ENCODE data around the gene RFWD3. TPM values are rescaled to one million over a fixed set of nuclear protein-coding genes. Genes with fewer than 3 reads are reported as not detected.
"Not testable (repeated sequence)": the region's sequence is repeated elsewhere in the genome, so short reads cannot be mapped to it uniquely, and the experiment has no call there.

The RFWD3 gene
- total RNA-seq, 4 donors from 2014 or later, result 14.6 to 32.9 (median 25.1) TPM

GRCh38 chr16:74682556-74682955 lies 15.9 kb upstream of the RFWD3 start:
- Histone ChIP-seq H3K27me3 (no peaks in the 10 kb centered on the region), H3K4me3 (replicated peaks in 1 of 3) (no peak overlapping the region), H3K9me3 (no peaks in the 10 kb centered on the region), H3K36me3 (no peaks in the 10 kb centered on the region), H3K27ac (no peak overlapping the region), H3K4me1 (no peaks in the 10 kb centered on the region)
- no peak for DNase-seq
- 78 to 83% methylated on average over 11 of the region's 11 CpGs for WGBS, 2 donors
- no peak for TF ChIP-seq CTCF (IDR thresholded peaks at IDR 0.05)
- TF ChIP-seq POLR2A (IDR thresholded peaks at IDR 0.05), result no peak
- intact Hi-C loops (cut with DNase I), result no loop called here

- no peaks in the 10 kb centered on the region for H3K36me3 ChIP-seq
- TF ChIP-seq CTCF (IDR thresholded peaks at IDR 0.05), result no peak
- no peak for TF ChIP-seq POLR2A (IDR thresholded peaks at IDR 0.05)
- no peaks in the 10 kb centered on the region for H3K4me1 ChIP-seq
- H3K27ac ChIP-seq, result no peak overlapping the region
- intact Hi-C loops (cut with DNase I), result no loop called here
- WGBS, 2 donors, result 85 to 91% methylated on average over 6 of the region's 6 CpGs
- H3K9me3 ChIP-seq, result no peaks in the 10 kb centered on the region
- DNase-seq, result no peak
- no peaks in the 10 kb centered on the region for H3K27me3 ChIP-seq
- no peak overlapping the region for H3K4me3 ChIP-seq (replicated peaks in 1 of 3)
Observed at GRCh38 chr16:74680681-74681080, 14.0 kb upstream of the RFWD3 start.

- Histone ChIP-seq H3K36me3 (no peaks in the 10 kb centered on the region), H3K27ac (no peak overlapping the region), H3K4me3 (replicated peaks in 1 of 3) (no peak overlapping the region), H3K27me3 (no peaks in the 10 kb centered on the region), H3K4me1 (no peaks in the 10 kb centered on the region), H3K9me3 (no peaks in the 10 kb centered on the region)
- TF ChIP-seq CTCF (IDR thresholded peaks at IDR 0.05) (no peak), POLR2A (IDR thresholded peaks at IDR 0.05) (no peak)
- intact Hi-C loops (cut with DNase I), result no loop called here
- 41 to 52% methylated on average over 2 of the region's 2 CpGs for WGBS, 2 donors
- DNase-seq, result no peak
Observed at GRCh38 chr16:74679983-74680382, 13.3 kb upstream of the RFWD3 start.

GRCh38 chr16:74677868-74678267 lies 11.2 kb upstream of the RFWD3 start:
- 100% methylated on average over 3 to 4 of the region's 4 CpGs for WGBS, 2 donors
- no peaks in the 10 kb centered on the region for H3K36me3 ChIP-seq
- intact Hi-C loops (cut with DNase I), result no loop called here

GRCh38 chr16:74673876-74674275 lies 7.2 kb upstream of the RFWD3 start:
- H3K27ac ChIP-seq, result no peak overlapping the region
- no peak overlapping the region for H3K4me3 ChIP-seq (replicated peaks in 1 of 3)
- WGBS, 2 donors, result 80 to 83% methylated on average over 3 of the region's 3 CpGs
- intact Hi-C loops (cut with DNase I), result no loop called here
- H3K27me3 ChIP-seq, result no peaks in the 10 kb centered on the region
- H3K9me3 ChIP-seq, result no peaks in the 10 kb centered on the region
- peaks cover 0 to 4% of the 10 kb centered on the region in 2 donors for H3K36me3 ChIP-seq
- no peak for TF ChIP-seq POLR2A (IDR thresholded peaks at IDR 0.05)
- no peak for TF ChIP-seq CTCF (IDR thresholded peaks at IDR 0.05)
- no peak for DNase-seq
- no peaks in the 10 kb centered on the region for H3K4me1 ChIP-seq

More at GRCh38 chr16:74677868-74678267, 11.2 kb upstream of the RFWD3 start:
- Histone ChIP-seq H3K4me1 (no peaks in the 10 kb centered on the region), H3K4me3 (replicated peaks in 1 of 3) (no peak overlapping the region), H3K27ac (no peak overlapping the region), H3K9me3 (no peaks in the 10 kb centered on the region), H3K27me3 (no peaks in the 10 kb centered on the region)
- TF ChIP-seq POLR2A (IDR thresholded peaks at IDR 0.05), result no peak
- no peak for TF ChIP-seq CTCF (IDR thresholded peaks at IDR 0.05)
- DNase-seq, result no peak

- intact Hi-C loops (cut with DNase I); H3K27me3 ChIP-seq; H3K9me3 ChIP-seq; H3K27ac ChIP-seq; DNase-seq; H3K4me3 ChIP-seq (replicated peaks in 1 of 3); H3K36me3 ChIP-seq: not testable (repeated sequence)
- peaks cover 7 to 10% of the 10 kb centered on the region in 2 donors for H3K4me1 ChIP-seq
- WGBS, 2 donors, result 96 to 98% methylated on average over 10 of the region's 10 CpGs
Observed at GRCh38 chr16:74668877-74669276, 2.2 kb upstream of the RFWD3 start.

Data from thyroid gland (tissue), 4 donors.